Stimulated activated CD8-positive, alpha-beta memory T cell treated with anti-CD3 and anti-CD28 coated beads, Interleukin-12 subunit alpha, Interleukin-12 subunit beta, amount 100 ng/mL, for 4 hours (primary cell): Measurements from ENCODE around the gene LRRC26.

ENCODE experiments used
- DNase-seq: peaks from one replicate; pipeline ENCODE4 v3.0.0-alpha.2; 2020; ENCODE audit warnings: low read depth

LRRC26 gene

DNA sequence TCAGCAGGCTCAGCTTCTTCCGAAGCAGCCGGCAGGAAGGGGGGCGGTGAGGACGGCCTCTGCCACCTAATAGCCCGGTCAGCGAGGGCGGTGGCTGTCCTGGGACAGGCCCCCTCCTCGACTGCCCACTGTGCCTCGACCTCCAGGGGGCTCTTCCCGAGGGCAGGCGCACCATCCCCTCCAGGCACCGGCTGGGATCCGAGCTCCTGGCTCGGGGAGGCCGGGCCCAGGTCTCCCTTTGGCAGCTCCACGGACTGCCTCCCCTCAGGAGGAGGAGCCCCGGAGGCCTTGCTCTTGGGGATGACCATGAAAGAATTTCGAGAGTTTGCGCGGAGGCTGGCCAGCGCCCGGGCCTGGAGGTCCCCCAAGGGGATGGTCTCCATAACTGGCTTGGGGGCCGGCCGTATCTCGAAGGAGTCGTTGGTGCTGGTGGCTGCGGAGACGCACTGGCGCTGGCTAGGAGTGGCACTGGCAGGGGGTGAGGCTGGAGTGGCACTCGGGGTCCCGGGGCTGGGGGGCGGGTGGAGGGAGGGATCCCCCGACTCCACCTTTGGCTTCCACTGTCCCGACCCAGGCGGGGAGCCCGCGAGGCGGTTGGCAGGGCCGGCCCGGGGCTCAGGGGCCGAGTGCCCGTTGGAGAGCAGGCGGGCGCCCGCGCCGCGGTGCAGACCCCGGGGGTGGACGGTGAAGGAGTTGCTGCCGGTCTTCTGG lies 29.7 kb upstream of the LRRC26 start:
- no peak for DNase-seq

DNA sequence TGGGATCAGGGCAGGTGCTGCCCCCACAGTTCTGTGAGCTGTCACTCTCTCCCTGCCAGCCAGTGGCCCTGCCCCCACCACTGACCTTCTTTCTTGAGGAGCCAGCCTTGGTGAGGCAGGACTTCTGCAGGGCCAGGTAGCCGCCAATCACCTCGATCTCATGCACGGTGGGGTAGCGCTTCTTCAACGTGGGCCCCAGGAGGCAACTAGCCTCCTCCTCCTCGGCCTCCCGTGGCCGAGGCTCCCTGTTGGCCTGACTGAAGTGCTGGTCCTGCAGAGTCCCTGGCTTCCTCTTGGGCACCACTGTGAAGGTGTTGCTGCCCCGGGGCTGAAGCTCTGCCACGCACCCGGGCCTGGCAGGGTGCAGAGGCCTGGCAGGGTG lies 29.0 kb upstream of the LRRC26 start:
- DNase-seq = no peak

DNA sequence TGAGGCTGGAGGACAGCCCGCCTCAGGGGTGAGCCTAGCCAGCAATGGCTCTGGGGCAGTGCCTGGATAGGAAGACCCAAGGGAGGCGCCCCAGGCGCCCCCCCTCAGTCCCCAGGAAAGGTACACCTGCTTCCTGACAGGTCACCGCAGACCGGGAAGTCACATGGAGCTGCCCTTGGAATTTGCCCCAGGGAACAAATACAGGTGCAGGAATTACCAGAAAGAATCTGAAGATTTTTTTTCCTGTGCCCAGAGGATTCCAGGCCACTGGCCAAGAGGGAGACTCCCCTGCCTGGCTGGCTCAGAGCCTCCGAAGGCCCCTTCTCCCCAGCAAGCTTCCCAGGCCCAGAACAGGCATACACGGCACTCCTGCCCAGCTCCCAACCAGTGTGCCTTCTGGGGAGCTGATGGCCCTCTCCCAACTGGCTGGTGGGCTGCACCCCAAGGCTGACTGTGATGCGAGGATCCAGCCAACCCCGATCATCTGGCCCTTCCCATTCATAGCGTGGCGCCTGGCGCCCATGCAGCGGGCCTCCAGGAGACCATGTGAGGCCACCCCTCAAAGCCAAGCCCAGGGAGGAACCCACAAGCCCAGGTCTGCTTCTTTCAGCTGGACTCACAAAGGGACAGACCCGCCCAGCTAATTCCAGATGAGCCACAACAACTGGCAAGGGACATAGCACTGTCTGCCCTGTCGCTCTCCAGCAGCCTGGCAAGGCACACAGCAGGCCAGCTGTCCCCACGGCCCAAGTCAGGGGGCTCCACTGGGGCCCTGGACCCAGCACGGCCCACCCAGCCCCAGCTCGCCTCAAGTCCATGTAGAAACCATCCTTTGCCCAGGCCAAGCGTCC lies 28.4 kb upstream of the LRRC26 start:
- no peak for DNase-seq

DNA sequence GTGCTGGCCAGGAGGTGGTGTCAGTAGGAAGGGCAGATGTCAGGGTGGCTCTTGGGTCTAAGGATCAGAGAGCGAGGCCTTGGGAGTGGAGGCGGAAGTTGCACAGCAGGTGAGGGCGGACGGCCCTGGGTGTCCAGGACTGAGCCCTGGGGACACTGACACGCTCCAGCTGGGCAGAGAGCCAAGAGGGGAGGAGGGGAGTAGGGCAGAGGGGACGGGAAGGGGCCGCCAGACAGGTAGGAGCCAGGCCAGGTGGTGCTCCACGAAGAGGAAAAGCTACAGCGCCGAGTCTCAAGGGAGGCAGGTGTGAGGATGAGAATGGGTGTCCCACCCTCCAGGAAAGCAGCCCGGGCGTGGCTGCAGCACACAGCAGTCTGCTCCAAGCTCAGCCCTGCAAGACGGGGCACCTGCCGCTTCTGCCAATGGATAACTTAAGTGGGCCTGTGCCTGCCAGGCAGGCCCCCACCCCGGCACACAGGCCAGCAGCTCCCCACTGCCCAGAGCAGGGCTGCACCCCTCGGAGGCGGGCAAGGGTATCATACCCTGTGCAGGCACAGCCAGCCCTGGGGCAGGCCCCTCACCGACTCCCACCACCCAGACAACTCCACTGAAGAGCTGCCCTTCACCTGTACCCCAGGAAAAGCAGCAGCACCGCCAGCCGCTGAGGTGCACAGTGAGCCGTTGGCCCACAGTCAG lies 25.8 kb upstream of the LRRC26 start:
- DNase-seq = no peak

DNA sequence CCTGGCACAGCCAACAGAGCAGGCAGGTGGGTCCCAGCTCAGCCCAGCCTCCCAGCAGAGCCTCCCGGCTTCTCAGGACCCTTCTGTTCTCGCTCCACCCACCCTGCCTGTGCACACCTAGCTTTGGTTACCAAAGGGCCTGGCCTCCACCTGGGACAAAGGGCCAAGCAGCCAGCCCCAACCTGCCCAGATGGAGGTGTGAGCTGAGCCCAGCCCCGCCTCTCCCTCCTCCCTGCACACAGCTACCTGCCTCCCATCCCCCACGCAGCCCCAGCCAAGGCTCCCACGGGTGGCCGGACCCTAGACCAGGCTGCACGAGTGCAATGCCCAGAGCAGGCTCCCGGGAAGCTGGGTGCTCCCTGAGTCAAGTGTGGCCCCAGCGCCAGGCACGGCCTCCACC lies 25.1 kb upstream of the LRRC26 start:
- DNase-seq = no peak

DNA sequence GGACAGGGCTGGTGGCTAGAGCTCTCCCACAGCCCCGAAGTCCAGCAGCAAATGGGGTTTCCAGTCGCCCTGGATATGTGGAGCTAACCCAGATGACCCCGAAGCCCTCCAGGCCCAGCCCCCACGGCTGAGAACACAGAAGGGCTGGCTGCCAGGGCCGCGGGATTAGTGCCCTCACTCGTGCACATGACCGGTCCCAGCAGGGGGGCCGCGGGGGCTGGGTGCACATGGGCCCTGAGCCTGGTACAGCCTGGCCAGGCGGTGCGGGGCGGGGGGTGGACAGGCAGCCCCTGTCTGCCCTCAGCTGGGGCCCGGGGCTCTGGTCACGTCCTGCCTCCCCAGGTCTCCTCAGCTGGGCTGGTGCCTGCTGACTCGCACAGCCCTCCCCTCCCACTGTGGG lies 24.5 kb upstream of the LRRC26 start:
- DNase-seq = no peak

DNA sequence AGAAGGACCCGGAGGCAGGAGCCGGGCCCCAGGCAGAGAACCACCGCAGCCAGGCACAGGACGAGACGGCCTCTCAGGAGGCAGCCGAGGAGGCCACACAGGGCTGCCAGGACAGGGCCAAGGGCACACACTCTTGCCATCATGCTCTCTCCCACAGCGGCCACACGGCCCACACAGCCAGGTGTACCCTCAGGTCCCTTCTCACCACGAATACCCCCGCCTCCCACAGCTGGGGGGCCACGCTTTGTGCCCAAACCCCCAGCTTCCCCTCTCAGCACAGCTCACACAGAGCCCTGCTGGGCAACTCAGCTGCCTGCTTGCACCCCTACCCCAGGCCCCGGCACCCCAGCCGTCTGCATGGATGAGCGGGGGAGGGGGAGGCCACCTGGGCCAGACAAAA lies 23.9 kb upstream of the LRRC26 start:
- DNase-seq = no peak

DNA sequence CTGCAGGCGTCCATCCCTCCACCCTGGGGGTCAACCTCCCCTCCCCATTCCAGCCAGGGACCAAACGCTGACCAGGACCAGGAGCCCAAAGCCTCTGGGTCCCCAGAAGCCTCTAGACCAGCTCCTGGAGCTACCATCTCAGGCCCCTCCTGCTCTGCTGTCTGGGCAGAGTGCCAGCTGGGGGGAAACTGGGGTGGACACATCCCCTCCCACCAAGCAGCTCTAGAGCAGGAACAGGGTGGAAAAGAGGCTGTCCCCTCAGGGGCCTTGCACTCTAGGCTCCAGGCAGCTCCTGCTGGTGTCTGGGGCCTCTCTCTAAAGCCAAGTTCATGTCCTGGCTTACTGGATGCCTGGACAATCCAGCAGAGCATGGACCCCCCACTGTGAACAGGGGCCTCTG lies 23.0 kb upstream of the LRRC26 start:
- DNase-seq = no peak

DNA sequence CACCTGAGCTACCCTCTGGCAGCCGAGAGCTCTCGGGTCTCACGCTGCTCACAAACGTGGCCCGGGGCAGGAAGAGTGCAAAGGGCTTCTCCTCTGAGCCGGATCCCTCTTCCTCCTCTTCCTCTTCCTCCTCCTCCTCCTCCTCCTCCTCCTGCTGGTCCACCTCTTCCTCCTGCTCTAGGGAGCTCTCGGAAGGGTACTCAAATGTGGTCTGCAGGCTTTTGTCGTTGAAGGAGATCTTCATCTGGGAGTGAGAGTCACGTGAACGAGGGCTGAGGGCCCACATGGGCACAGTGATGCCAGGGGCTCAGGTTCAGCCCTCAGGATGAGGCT lies 22.6 kb upstream of the LRRC26 start:
- DNase-seq = no peak

DNA sequence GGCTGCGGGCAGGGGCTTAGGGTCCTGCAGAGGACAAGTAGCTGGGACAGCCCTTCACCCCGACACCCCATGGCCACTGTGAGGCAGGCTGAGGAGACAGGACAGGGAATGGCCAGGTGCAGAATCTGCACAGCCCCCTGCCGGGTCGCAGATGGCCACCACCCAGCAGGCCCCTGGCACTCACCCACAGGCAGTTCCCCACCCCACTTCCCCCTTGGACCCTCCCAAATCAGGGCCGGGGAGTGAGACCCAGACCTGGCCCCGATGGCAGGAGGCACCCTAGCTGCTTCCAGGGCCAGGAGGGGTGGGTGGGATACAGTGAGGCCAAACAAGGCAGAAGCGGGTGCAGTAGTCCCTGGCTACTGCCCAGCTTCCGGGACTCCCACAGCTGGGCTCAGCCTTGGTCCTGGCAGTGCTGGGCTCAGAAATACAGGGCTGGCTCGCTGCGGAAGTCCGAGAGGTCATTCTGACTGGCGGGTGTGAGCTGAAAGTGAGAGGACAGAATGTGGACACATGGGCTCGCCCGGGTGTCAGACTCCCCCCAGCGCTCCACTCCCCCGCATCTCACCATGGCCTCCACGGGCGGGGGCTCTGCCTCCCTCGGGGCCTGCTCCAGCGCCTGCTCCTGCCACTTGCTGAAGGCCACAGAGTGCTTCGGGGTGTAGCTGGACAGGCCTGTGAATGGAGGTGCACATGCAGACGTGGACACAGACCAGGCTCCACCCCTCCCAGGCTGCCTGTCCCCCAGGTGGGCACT lies 22.0 kb upstream of the LRRC26 start:
- no peak for DNase-seq

DNA sequence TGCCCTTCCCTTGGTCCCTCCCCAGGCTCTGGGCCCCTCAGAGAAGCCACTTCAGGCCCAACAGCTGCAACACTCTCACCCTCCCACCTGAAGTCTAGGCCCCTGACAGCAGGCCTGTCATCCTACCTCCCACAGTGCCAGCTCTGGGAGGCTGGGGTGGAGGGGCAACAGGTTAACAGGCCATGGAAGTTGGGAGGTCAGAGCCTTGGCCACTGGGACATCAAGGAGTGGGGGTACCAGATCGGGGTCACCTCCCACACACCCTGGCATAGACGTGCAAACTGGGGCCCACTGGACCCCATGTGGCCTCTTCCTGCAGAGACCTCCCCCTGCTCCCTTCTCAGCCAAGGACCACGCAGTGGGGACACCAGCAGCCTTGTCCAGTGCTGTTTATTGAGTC lies 21.4 kb upstream of the LRRC26 start:
- no peak for DNase-seq

DNA sequence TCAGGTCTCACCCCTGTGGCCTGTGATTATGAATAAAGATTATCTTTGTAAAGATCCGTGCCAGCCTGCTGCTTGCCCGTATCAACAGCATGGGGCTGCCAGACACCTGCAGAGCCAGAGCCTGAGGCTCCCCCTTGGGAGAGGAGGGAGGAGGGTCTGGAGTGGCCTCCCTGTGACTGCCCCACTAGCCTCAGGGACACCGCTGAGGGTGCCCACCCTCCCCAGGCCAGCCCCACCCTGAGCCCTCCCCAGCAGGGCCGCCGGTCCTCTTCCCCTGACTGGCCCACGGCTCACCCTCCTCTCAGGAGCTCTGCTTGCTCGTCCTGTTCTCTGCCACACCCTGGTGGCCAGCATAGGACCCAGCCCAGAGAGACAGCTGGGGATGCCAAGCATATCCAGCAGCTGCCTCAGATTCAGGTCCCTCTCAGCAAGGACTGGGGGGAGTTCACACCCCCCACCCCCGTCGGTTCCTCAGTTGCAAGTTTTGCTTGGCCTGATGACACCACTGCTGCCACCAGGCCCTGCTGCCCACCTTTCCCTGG lies 20.5 kb upstream of the LRRC26 start:
- no peak for DNase-seq

DNA sequence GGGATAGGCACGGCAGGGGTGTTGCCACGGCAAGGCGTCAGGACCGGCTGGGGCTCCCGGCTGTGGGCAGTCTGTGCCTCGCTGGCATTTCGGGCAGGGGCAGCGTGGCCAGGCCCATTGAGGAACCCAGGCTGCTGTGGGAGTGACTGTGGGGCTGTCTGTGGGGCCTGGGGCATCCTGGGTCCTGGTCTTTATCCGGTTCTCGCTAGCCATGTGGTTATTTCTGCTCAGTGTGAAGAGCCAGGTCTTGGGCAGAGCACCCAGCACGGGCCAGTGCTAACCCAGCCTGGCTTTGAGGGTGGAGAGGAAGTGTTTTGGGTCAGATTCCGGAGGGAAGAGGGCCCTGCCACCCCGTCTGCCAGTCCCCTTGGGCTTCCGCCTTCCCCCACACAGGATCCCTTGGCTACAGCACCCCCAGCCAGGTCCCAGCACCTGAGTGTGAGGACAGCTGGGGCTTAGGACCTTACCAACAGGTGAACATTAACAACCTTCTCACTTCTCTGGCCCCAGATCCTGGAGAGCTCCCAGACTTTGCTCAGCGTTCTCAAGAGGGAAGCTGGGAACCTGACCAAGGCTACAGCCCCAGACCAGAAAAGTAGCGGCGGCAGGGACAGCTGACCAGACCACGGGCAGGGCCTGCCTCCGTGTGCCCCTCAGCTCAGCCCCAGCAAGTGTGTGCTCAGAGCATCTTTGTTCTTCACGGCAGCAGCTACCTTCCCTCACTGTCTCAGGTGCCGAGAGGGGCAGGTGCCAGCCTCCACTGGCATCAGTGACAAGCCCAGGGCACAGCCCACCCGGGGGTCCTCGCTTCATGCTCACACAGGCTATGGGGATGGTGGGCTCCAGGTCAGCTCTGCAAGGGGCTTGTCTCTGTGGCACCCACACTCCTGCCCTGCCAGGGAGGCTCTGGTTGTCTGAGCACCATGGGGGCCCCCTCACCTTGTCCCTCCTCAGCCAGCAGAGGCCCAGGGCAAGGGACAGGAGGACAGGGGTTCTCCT lies 19.7 kb upstream of the LRRC26 start:
- no peak for DNase-seq

DNA sequence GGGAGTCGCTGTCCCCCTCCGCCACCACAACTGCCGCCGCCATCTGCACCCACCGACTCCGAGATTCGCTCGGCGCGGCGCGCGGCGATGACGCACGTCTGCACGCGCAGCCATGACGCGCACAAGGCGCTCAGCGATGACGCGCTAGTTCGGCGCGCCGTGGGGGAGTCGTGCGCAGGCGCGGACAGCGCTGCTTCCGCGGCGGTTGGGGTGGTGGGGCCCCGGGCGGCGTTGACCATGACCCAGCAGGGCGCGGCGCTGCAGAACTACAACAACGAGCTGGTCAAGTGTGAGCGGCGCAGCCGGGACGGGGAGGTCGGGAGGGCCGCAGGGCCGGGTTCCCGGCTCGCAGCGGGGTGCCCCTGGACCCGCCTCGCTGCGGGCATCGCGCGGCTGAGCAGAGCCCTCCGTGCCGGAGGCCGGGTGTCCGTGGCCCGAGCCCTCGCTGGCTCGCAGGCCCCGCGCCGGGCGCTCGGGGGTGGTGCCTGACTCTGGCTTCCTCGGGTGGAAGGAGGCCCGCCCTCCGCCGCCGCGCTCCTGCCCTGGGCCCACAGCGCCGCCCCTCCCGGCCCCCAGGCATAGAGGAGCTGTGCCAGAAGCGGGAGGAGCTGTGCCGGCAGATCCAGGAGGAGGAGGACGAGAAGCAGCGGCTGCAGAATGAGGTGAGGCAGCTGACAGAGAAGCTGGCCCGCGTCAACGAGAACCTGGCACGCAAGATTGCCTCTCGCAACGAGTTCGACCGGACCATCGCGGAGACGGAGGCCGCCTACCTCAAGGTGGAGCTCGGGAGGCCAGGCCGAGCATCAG lies 18.8 kb upstream of the LRRC26 start, which contains the start of the genes ANAPC2 and SSNA1:
Gene ANAPC2 (minus strand): TSS at position 71 of the 807 bp plus-strand sequence. CDS start 28 bp downstream, at position 43.
Gene SSNA1 (plus strand): TSS at position 187 of the 807 bp plus-strand sequence. CDS start 51 bp downstream, at position 238.
- peak; percentile 91 for DNase-seq

DNA sequence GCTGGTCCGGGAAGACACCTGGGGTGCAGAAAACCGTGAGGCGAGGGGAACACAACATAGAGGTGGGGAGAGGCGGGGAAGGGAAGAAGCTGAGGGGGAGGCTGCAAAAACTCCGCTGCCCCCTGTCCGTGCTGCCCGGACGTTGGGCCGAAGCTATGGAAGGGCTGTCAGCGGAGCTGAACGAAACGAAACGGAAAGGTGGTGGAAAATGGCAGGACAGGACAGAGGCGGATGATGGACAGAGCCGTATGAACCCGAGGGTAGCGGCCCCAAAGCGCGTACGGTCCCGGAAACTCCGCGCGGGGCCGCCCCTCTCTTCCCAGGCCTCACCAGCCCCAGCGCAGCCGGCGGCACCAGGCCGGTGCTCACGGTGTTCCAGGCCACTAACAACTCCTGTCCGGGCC lies 18.2 kb upstream of the LRRC26 start:
- DNase-seq = no peak

DNA sequence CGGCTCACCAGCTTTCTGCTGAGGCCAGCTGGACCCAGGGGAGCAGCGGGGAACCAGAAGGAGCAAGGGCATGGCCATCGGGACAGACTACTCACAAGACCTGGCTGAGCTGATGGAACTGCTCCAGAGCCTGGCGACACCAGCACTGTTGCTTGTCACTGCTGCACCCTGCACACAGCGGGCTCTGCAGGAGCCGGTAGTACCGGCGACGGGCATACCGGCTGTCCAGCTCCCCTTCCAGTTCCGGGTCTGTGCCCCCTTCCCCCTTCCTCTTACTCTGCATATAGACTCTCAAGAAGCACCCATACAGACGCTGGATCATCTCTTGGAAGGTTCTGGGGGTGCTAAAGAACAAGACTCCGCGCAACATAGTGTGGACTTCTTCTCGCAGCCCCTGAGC lies 17.5 kb upstream of the LRRC26 start:
- no peak for DNase-seq

DNA sequence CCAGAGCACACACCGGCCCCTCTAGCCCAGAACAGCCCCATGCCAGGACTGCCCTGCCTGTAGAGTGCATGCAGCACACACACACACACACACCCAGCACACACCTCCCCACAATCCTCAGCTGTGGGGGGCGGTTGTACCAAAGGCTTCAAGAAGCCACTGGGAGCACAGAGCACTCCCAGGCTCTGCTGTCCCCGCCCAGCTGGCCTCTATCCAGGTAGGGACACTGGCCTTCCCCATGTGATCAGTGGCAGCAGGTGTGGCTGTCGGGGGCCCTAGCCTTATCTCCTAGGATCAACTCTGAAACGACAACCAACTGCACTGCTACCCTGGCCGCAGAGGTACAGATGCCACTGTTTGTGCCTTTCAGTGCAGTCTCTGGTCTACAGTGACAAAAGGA lies 16.5 kb upstream of the LRRC26 start:
- no peak for DNase-seq

DNA sequence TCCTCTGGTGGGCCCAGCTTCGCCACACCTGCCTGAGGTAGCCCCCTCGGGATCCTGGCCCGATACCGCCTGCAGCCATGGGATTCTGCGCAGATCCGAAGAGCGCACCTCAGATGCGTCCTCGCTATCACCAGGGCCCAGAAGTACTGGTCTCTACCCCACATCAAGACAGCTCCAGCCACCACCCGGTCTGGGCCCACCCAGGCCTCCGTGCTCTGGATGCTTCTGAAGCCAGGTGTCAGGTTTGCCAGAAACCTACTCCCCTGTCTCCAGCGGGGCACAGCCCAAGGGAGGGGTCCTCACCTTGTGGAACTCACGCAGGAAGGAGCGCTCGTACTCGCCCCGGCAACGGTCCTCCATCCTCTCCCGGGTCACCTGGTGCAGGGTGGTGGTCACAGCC lies 16.1 kb upstream of the LRRC26 start:
- DNase-seq = no peak

DNA sequence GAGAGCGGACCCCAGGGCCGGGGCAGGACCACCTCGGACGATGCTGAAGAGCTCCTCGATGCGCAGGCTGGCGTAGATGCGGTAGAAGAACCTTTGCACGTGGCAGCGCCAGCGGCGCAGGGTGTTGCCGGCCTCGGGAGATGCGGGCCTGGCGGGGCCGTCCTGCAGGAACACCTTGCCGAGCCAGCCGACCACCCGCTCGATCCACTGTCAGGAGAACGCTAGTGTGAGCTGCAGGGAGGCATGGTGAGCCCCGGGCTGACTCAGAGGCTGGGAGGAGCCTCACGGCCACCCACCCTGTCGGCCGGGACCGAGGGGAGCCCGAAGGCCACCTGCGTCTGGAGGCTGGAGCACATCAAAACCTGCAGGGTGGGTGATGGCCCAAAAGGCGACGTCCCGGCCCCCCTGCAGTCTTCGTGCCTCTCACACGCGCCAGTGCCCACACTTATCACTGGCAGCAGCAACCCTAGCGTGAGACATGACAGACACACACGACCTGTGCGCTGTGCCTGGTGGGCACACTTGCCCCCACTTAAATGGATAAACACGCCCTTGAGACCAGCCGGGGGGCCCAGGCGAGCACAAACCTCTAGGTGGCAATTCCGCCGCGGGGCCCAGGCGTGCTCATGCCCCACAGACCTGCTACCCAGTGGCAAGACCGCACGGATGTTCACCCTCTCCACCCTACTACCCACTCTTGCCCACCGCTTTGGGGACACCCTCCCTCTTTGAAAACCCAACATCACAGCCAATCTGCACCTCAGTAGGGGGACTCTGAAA lies 15.2 kb upstream of the LRRC26 start:
- DNase-seq = no peak
